GM12891 (cell line): ENCODE data around the gene ZC2HC1B.
A peak's percentile ranks its signal among the peaks of the same experiment; 100 is the strongest.
"Not testable (repeated sequence)": the region's sequence is repeated elsewhere in the genome, so short reads cannot be mapped to it uniquely, and the experiment has no call there.

Experiments used
- DNase-seq: peaks from one replicate; pipeline ENCODE4 v3.0.0; 2011; ENCODE audit warnings: low spot score; ENCODE audit not compliant: insufficient read length
- FAIRE-seq: peaks from 2 replicates; lab custom pipeline; 2011; peaks lifted over from hg19 to GRCh38; lab: Jason Lieb, UNC
- PAX5 ChIP-seq: IDR thresholded peaks from 2 replicates; pipeline ENCODE4 v1.6.1; 2011; ENCODE audit warnings: low read length, moderate library complexity, mild to moderate bottlenecking; ENCODE audit not compliant: insufficient read depth, severe bottlenecking
- POLR2A ChIP-seq: IDR thresholded peaks from 2 replicates; pipeline ENCODE4 v1.6.1; 2011; ENCODE audit warnings: low read depth, low read length, control low read depth
- POLR2AphosphoS5 ChIP-seq: IDR thresholded peaks from 2 replicates; pipeline ENCODE4 v1.6.1; 2011; ENCODE audit warnings: low read depth, low read length, control low read depth
- POU2F2 ChIP-seq: IDR thresholded peaks from 2 replicates; pipeline ENCODE4 v1.6.1; 2011; ENCODE audit warnings: low read depth, mild to moderate bottlenecking, control low read depth, low read length, moderate library complexity
- SPI1 ChIP-seq: IDR thresholded peaks from 2 replicates; pipeline ENCODE4 v1.6.1; 2011; ENCODE audit warnings: low read depth, low read length, control low read depth
- TAF1 ChIP-seq: IDR thresholded peaks from 2 replicates; pipeline ENCODE4 v1.6.1; 2011; ENCODE audit warnings: low read depth, low read length, control low read depth

The ZC2HC1B gene

DNA sequence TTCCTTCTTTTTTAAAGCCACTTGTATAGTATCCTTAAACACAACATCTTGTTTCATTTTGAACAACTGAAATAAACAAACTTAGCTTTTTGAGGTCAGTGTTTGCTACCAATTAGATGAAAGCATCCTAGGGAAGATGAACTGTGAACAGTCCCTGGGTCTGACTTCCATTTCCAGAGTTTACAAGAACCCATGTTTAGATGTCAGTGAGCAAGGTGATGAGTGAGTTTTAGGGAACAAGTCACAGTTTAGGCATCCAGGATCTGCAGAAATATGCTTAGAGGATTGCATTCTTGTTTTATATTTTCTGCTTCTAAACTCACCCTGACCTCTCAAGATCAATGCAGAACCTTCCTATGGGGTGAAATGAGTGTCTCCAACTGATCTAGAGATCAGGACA lies 3.0 kb downstream of the ZC2HC1B start:
- DNase-seq (no peak), FAIRE-seq (no peak)
- TF ChIP-seq POLR2A (peak; percentile 20; the same call in 1 of the 2 replicates), PAX5 (no peak)

GRCh38 chr6:143868808-143869207 lies 4.5 kb downstream of the ZC2HC1B start:
- not testable (repeated sequence) for DNase-seq, FAIRE-seq

DNA sequence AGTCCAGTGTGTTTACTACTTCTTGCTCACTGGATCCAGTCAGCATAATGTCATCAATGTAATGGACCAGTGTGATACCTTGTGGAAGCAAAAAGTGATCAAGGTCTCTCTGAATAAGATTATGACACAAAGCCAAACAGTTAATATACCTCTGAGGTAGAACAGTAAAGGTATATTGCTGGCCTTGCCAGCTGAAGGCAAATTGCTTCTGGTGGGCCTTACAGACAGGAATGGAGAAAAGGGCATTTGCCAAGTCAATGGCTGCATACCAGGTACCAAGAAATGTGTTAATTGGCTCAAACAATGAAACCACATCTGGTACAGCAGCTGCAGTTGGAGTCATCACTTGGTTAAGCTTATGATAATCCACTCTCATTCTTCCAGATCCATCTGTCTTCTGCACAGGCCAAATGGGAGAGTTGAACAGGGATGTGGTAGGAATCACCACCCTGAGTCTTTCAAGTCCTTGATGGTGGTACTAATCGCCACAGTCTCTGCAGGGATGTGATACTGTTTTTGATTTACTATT lies 7.0 kb downstream of the ZC2HC1B start:
- not testable (repeated sequence) for FAIRE-seq

DNA sequence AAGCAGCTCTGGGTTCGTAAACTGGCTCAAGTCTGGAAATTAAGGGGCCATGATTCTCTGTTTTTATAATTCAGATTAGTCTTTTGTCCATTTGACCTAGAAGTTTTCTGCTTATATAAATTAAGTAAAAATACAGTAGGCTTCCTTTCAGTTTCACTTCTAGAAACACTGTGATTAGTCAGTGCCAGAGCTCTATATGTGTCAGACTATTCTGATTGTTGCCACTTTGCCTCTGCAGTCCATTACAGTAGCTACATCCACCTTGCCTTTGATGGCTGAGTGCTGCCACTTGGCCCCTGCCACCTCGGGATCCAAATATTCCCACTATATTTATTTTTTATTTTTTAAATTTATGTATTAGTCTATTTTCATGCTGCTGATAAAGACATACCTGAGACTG lies 7.9 kb downstream of the ZC2HC1B start:
- no peak for FAIRE-seq
- DNase-seq = no peak
- no peak for TF ChIP-seq POU2F2
- no peak for TF ChIP-seq SPI1
- TF ChIP-seq PAX5 = no peak
- no peak for TF ChIP-seq TAF1
- no peak for TF ChIP-seq POLR2AphosphoS5
- no peak for TF ChIP-seq POLR2A

More for the DNA sequence above, 7.0 kb downstream of the ZC2HC1B start:
- DNase-seq = not testable (repeated sequence)

DNA sequence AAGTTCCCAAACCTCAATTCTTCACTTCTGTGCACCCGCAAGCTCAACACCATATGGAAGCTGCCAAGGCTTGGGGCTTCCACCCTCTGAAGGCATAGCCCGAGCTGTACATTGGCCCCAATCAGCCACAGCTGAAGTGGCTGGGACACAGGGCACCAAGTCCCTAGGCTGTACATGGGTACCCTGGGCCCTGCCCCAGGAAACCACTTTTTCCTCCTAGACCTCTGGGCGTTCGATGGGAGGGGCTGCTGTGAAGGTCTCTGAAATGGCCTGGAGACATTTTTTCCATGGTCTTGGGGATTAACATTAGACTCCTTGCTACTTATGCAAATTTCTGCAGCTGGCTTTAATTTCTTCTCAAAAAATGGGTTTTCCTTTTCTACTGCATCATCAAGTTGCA lies 9.3 kb downstream of the ZC2HC1B start:
- FAIRE-seq, DNase-seq: not testable (repeated sequence)

- FAIRE-seq = not testable (repeated sequence)
Observed at GRCh38 chr6:143874503-143874902, 10.2 kb downstream of the ZC2HC1B start.

GRCh38 chr6:143877584-143878271 lies 13.5 kb downstream of the ZC2HC1B start:
- peak; percentile 35 for FAIRE-seq

More at GRCh38 chr6:143874503-143874902, 10.2 kb downstream of the ZC2HC1B start:
- DNase-seq = not testable (repeated sequence)

GRCh38 chr6:143878272-143878760 lies 14.0 kb downstream of the ZC2HC1B start:
- TF ChIP-seq POU2F2 (no peak), SPI1 (no peak), POLR2A (no peak), TAF1 (no peak), POLR2AphosphoS5 (no peak), PAX5 (no peak)
- FAIRE-seq (peak; percentile 47), DNase-seq (no peak)

More at GRCh38 chr6:143877584-143878271, 13.5 kb downstream of the ZC2HC1B start:
- DNase-seq = no peak
- no peak for TF ChIP-seq POLR2AphosphoS5
- TF ChIP-seq PAX5 = no peak
- TF ChIP-seq POU2F2 = no peak
- TF ChIP-seq POLR2A = no peak
- TF ChIP-seq TAF1 = no peak
- no peak for TF ChIP-seq SPI1

GRCh38 chr6:143880412-143880811 lies 16.1 kb downstream of the ZC2HC1B start:
- DNase-seq (no peak), FAIRE-seq (no peak)
- TF ChIP-seq POLR2AphosphoS5 = no peak
- TF ChIP-seq POU2F2 = no peak
- TF ChIP-seq POLR2A = no peak
- TF ChIP-seq TAF1 = no peak
- TF ChIP-seq SPI1 = no peak
- TF ChIP-seq PAX5 = no peak

- no peak for FAIRE-seq
- TF ChIP-seq POU2F2 = no peak
- TF ChIP-seq PAX5 = no peak
- TF ChIP-seq POLR2A = no peak
- no peak for TF ChIP-seq POLR2AphosphoS5
- no peak for TF ChIP-seq TAF1
- no peak for TF ChIP-seq SPI1
Observed at GRCh38 chr6:143882401-143882930, 18.2 kb downstream of the ZC2HC1B start.

GRCh38 chr6:143884216-143884900 lies 20.1 kb downstream of the ZC2HC1B start:
- DNase-seq = no peak
- FAIRE-seq = no peak
- TF ChIP-seq TAF1 (no peak), POLR2A (no peak), PAX5 (no peak), POLR2AphosphoS5 (no peak), POU2F2 (no peak), SPI1 (no peak)

More at GRCh38 chr6:143882401-143882930, 18.2 kb downstream of the ZC2HC1B start:
- no peak for DNase-seq
